ENCODE results near the gene THBS4. TPM values are rescaled to one million over a fixed set of nuclear protein-coding genes. Genes with fewer than 3 reads are reported as not detected.

THBS4 gene
- total RNA-seq (2022; extraction: Qiagen RNA extraction; ENCODE audit: low read depth), result 0.28 TPM in 1 of 5 replicates, not detected in the others

DNA sequence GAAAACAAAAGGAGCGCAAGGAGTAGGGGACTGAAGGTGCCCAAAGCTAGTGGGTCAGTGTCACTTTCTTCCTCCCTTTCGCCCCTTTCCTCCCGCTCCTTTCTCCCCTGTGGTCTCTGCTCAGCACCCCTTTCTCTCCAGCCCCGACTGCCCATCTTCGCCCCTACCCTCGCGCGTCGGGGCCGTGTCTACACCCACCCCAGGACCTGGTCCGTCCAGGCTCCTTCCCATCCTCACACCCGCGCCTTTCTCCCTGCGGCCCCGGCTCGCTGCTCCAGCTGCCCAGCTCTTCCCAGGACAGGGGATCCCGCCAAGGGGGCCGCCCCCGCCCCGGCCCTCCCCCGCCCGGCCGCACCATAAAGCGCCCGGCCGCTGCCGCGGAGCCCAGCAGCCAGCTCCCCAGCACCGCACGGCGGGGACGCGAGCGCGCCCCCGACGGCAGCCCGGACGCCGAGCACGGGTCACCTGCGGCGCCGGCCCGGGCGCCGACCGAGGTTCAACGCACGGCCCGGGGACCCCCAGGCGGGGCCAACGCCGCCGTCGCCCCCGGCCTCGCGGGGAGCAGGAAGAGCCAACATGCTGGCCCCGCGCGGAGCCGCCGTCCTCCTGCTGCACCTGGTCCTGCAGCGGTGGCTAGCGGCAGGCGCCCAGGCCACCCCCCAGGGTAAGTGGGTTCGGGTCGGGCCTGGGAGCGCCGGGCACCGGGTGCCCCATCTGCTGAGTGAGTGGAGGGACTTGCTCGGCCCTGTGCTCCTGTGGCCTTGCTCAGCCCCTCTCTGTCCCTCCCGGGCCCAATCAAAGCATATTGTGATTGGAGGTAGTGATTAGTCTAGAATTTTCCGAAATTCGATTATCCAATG, at the start of gene THBS4:
Gene THBS4, plus strand, starts transcription at position 387 of the 860 bp plus-strand sequence. Its CDS starts 190 bp downstream, at position 577.

DNA sequence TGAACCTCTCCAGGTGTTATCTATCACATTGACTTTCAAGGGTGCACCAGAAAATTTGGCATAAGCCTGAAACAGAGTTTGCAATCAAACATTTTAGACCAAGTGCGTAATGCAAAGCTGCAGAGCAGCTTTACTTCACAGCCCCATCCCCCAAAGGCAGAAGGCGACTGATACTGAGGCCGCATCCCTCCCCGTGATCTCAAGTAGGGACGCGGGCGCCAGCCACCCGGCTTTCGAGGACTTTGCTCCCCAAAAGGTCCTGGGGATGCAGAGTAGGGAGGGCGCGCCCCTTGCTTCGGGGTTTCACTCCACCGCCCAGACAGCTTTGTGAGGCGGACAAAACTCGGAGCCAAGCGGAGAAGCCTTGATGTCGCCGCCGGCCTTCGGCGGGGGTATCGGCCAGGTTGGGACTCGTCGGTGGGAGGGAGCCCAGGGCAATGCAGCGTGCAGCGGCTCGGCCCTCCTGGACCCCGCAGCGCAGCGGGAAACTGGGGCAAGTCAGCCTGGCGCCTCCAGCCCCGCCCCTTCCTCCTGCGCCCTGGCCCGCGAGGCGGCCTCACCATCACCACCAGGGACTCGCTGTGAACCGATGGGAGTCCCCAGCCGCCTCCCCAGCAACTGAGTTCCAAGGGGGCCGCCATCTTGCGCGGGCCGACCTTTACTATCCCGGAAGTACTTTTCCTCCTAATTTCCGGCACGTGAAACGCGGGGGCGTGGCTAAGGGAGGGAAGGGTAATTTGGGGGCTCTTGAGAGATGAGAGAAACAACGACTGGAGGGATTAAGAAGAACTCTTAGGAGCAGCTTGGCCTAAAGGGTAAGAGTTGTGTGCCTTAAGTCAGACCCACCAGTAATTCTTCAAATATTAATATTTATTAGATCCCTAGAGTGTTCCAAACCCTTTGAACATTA, 44.3 kb upstream of the THBS4 start, which contains the start of gene MTX3:
Gene MTX3, minus strand, starts transcription at position 665 of the 910 bp plus-strand sequence. Its CDS starts 24 bp downstream, at position 641.

Other genes with a start within 250 kb of the THBS4 start
- 4.4 to 7.3 TPM (median 6.1 TPM) in 5 replicates for gene MTX3, start 44.1 kb upstream of the THBS4 start, total RNA-seq (2022; extraction: Qiagen RNA extraction; ENCODE audit: low read depth)
- 4.3 to 6.9 TPM (median 6.7 TPM) in 5 replicates for gene SERINC5, start 220.7 kb downstream of the THBS4 start, total RNA-seq (2022; extraction: Qiagen RNA extraction; ENCODE audit: low read depth)